HG03439 (cell line): Measurements from ENCODE around the gene CEP72.
"Not testable (repeated sequence)": the region's sequence is repeated elsewhere in the genome, so short reads cannot be mapped to it uniquely, and the experiment has no call there.

Experiments
- ATAC-seq: cut with Tn5 transposase; IDR thresholded peaks from one replicate; pipeline ENCODE4 v1.9.1; 2021; ENCODE audit warnings: mild to moderate bottlenecking, moderate library complexity; ENCODE audit not compliant: unreplicated experiment

CEP72 gene

DNA sequence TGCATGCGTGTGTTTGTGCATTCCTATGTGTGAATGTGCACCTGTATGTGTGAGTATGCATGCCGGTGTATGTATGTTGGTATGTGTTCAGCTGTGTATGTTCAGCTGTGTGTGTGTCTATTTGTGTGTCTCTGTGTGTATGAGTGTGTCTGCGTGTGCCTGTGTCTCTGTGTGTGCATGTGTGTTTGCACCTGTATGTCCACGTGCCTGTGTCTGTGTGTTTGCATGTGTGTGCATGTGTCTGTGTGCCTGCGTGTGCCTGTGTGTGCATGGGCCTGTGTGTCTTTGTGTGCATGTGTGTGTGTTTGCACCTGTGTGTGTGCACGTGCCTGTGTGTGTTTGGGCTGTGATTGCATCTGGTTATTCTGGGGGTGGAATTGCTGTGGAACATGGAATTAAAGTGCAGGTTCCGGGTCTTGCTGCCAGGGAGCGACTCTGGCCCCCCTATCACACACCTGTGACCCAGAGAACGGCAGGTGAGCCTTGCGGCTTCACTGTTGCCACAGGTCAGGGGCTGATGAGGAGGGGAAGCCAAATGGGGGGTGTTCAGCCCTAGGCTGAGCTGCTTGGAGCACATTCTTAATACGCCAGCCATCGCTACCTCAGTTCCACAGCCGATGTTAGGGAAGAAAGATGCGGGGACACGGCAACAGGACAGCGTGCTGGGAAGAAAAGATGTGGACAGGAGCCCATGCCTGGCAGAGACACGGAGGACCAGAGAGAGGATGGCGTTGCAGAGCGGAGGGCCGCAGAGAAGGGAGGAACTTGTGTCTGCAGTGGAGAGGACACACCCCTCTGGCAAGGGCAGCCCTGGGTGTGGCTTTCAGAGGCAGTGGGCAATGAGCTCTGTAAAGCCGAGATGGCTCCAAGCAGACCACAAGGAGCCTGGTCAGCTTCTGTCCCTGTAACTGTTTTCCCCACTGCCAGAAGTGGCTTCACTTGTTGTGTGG is 84.9 kb downstream of the CEP72 start:
- ATAC-seq, result not testable (repeated sequence)
